HepG2 (cell line): Measurements from ENCODE around the gene RPL6. TPM values are rescaled to one million over a fixed set of nuclear protein-coding genes. Genes with fewer than 3 reads are reported as not detected.

Experiments
- GTF2F1 ChIP-seq: fragments of 150-350 bp; IDR thresholded peaks from 2 replicates; pipeline ENCODE4 v1.6.1; 2014; ENCODE audit warnings: low read length
- MEIS2 ChIP-seq: sonication (generic); formaldehyde crosslinking; IDR thresholded peaks from 2 replicates; pipeline ENCODE4 v1.9.0; 2021; ENCODE audit warnings: mild to moderate bottlenecking, missing genetic modification reagents
- RCOR2 ChIP-seq: IDR thresholded peaks from 2 replicates; pipeline ENCODE4 v1.6.1; 2016; ENCODE audit warnings: missing biosample characterization, missing genetic modification reagents
- ZNF546 ChIP-seq: sonication (generic); formaldehyde crosslinking; conservative IDR thresholded peaks from 2 replicates; pipeline ENCODE4 v1.8.1; 2023; ENCODE audit warnings: mild to moderate bottlenecking, missing genetic modification reagents
- ZNF614 ChIP-seq: IDR thresholded peaks from 2 replicates; pipeline ENCODE4 v1.6.1; 2018; ENCODE audit warnings: missing biosample characterization, missing genetic modification reagents, inconsistent platforms, borderline replicate concordance
- polyA plus RNA-seq, 8 experiments: library from polyadenylated mRNA; depleted of rRNA in 3 of 8; stranded (reverse) in 7 of 8; unstranded in 1 of 8; fragments of >200 nt; fragmentation: Illumina TruSeq in 4 of 8; extraction: Trizol in 4 of 8; gene quantifications; 2 replicates each; pipeline versions ENCODE4 v1.2.1 to v1.2.3, GENCODE V29; 2011 to 2016; ENCODE audit warnings: low read depth in 4 of 8, missing spikeins in 1 of 8, mixed read lengths in 1 of 8; ENCODE audit not compliant: insufficient read depth in 1 of 8
- total RNA-seq, 5 experiments: library from RNA; depleted of rRNA; stranded (reverse); fragments of >200 nt; fragmentation: Illumina TruSeq; extraction: Trizol; gene quantifications; 2 replicates each; pipeline ENCODE4 v1.2.3, GENCODE V29; 2016; ENCODE audit warnings: low read depth in 1 of 5
- TF ChIP-seq, protein P1 (sequence below): sonication (generic); formaldehyde crosslinking; conservative IDR thresholded peaks from 2 replicates; pipeline ENCODE4 v1.4.0; 2020; ENCODE audit warnings: missing genetic modification reagents
- TF ChIP-seq, protein P2 (sequence below): sonication (generic); formaldehyde crosslinking; IDR thresholded peaks from 2 replicates; pipeline ENCODE4 v1.4.0; 2020; ENCODE audit warnings: missing genetic modification reagents
- TF ChIP-seq, protein P3 (sequence below): sonication (generic); formaldehyde crosslinking; IDR thresholded peaks from 2 replicates; pipeline ENCODE4 v1.4.0; 2020; ENCODE audit warnings: low read depth, mild to moderate bottlenecking, missing genetic modification reagents
- TF ChIP-seq, protein P4 (sequence below): sonication (generic); formaldehyde crosslinking; IDR thresholded peaks from 2 replicates; pipeline ENCODE4 v1.4.0; 2020; ENCODE audit warnings: missing genetic modification reagents
- TF ChIP-seq, protein P5 (sequence below): sonication (generic); formaldehyde crosslinking; IDR thresholded peaks from 2 replicates; pipeline ENCODE4 v1.5.1; 2020; ENCODE audit warnings: mild to moderate bottlenecking, missing genetic modification reagents, moderate library complexity

The RPL6 gene
- total and polyA plus RNA-seq, 2 of the 13 experiments (the other 11 are each of a cell fraction or from before 2014, with no cell fraction given) = 1,551 to 1,719 TPM

DNA sequence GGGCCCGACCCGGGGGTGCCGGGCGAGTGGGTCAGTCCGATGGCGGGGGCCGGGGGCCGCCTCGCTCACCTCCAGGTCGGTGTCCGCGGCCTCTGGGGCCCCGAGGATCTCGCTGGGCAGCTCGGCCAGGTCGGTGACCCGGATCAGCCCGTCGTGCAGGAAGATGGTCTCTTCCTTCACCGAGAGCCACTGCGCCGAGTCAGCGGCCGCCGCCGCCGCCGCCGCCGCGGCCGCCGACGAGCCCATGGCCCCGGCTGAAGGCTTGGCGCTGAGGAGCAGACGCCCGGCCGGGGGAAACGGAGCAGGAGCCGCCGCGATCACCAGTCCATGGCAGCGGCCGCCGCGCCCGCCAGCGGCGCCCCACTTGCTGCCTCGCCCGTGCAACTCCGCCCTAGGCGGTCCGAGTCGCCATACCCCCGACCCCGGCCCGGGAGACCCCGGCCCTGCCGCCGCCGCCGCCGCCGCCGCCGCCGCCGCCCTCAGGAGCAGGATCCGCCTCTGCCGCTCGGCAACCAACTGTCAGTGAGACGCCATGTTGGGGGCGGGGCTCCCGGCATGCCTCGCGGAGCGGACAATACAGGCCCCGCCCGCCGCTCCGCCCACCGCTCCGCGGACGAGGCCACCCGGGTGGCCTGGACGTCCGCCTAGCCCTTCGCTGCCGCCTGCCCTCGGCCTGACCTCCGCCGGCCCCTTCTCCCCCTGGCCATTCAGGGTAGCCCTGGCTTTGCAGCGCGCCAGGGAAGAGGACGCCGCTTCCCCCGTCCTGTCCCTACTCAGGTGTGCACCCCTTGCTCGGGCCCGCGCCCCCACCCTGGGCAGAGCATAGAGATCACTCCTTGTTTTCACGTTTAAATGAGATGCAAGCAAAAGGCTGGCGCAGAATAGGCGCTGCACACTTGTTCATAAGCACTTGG lies 27.3 kb downstream of the RPL6 start, which contains the start of gene HECTD4 (continued):
- TF ChIP-seq, protein P1, sequence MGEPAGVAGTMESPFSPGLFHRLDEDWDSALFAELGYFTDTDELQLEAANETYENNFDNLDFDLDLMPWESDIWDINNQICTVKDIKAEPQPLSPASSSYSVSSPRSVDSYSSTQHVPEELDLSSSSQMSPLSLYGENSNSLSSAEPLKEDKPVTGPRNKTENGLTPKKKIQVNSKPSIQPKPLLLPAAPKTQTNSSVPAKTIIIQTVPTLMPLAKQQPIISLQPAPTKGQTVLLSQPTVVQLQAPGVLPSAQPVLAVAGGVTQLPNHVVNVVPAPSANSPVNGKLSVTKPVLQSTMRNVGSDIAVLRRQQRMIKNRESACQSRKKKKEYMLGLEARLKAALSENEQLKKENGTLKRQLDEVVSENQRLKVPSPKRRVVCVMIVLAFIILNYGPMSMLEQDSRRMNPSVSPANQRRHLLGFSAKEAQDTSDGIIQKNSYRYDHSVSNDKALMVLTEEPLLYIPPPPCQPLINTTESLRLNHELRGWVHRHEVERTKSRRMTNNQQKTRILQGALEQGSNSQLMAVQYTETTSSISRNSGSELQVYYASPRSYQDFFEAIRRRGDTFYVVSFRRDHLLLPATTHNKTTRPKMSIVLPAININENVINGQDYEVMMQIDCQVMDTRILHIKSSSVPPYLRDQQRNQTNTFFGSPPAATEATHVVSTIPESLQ = no peak
- TF ChIP-seq ZNF614 (CRISPR knock-in tag) = 0 out of 2 replicates have a peak, but pooled peaks have one; percentile 67
- no peak for TF ChIP-seq GTF2F1
- TF ChIP-seq, protein P2, sequence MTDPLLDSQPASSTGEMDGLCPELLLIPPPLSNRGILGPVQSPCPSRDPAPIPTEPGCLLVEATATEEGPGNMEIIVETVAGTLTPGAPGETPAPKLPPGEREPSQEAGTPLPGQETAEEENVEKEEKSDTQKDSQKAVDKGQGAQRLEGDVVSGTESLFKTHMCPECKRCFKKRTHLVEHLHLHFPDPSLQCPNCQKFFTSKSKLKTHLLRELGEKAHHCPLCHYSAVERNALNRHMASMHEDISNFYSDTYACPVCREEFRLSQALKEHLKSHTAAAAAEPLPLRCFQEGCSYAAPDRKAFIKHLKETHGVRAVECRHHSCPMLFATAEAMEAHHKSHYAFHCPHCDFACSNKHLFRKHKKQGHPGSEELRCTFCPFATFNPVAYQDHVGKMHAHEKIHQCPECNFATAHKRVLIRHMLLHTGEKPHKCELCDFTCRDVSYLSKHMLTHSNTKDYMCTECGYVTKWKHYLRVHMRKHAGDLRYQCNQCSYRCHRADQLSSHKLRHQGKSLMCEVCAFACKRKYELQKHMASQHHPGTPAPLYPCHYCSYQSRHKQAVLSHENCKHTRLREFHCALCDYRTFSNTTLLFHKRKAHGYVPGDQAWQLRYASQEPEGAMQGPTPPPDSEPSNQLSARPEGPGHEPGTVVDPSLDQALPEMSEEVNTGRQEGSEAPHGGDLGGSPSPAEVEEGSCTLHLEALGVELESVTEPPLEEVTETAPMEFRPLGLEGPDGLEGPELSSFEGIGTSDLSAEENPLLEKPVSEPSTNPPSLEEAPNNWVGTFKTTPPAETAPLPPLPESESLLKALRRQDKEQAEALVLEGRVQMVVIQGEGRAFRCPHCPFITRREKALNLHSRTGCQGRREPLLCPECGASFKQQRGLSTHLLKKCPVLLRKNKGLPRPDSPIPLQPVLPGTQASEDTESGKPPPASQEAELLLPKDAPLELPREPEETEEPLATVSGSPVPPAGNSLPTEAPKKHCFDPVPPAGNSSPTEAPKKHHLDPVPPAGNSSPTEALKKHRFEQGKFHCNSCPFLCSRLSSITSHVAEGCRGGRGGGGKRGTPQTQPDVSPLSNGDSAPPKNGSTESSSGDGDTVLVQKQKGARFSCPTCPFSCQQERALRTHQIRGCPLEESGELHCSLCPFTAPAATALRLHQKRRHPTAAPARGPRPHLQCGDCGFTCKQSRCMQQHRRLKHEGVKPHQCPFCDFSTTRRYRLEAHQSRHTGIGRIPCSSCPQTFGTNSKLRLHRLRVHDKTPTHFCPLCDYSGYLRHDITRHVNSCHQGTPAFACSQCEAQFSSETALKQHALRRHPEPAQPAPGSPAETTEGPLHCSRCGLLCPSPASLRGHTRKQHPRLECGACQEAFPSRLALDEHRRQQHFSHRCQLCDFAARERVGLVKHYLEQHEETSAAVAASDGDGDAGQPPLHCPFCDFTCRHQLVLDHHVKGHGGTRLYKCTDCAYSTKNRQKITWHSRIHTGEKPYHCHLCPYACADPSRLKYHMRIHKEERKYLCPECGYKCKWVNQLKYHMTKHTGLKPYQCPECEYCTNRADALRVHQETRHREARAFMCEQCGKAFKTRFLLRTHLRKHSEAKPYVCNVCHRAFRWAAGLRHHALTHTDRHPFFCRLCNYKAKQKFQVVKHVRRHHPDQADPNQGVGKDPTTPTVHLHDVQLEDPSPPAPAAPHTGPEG = no peak
- TF ChIP-seq, protein P3, sequence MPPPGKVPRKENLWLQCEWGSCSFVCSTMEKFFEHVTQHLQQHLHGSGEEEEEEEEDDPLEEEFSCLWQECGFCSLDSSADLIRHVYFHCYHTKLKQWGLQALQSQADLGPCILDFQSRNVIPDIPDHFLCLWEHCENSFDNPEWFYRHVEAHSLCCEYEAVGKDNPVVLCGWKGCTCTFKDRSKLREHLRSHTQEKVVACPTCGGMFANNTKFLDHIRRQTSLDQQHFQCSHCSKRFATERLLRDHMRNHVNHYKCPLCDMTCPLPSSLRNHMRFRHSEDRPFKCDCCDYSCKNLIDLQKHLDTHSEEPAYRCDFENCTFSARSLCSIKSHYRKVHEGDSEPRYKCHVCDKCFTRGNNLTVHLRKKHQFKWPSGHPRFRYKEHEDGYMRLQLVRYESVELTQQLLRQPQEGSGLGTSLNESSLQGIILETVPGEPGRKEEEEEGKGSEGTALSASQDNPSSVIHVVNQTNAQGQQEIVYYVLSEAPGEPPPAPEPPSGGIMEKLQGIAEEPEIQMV = peak; percentile 97
- TF ChIP-seq ZNF546 = 0 out of 2 replicates have a peak, but pooled peaks have one; percentile 70
- TF ChIP-seq, protein P4, sequence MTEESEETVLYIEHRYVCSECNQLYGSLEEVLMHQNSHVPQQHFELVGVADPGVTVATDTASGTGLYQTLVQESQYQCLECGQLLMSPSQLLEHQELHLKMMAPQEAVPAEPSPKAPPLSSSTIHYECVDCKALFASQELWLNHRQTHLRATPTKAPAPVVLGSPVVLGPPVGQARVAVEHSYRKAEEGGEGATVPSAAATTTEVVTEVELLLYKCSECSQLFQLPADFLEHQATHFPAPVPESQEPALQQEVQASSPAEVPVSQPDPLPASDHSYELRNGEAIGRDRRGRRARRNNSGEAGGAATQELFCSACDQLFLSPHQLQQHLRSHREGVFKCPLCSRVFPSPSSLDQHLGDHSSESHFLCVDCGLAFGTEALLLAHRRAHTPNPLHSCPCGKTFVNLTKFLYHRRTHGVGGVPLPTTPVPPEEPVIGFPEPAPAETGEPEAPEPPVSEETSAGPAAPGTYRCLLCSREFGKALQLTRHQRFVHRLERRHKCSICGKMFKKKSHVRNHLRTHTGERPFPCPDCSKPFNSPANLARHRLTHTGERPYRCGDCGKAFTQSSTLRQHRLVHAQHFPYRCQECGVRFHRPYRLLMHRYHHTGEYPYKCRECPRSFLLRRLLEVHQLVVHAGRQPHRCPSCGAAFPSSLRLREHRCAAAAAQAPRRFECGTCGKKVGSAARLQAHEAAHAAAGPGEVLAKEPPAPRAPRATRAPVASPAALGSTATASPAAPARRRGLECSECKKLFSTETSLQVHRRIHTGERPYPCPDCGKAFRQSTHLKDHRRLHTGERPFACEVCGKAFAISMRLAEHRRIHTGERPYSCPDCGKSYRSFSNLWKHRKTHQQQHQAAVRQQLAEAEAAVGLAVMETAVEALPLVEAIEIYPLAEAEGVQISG (CRISPR knock-in tag) = peak; percentile 62; the same call in 1 of the 2 replicates
- 0 out of 2 replicates have a peak, but pooled peaks have one; percentile 51 for TF ChIP-seq RCOR2 (CRISPR knock-in tag)
- TF ChIP-seq MEIS2 = 0 out of 2 replicates have a peak, but pooled peaks have one; percentile 53
- TF ChIP-seq, protein P5, sequence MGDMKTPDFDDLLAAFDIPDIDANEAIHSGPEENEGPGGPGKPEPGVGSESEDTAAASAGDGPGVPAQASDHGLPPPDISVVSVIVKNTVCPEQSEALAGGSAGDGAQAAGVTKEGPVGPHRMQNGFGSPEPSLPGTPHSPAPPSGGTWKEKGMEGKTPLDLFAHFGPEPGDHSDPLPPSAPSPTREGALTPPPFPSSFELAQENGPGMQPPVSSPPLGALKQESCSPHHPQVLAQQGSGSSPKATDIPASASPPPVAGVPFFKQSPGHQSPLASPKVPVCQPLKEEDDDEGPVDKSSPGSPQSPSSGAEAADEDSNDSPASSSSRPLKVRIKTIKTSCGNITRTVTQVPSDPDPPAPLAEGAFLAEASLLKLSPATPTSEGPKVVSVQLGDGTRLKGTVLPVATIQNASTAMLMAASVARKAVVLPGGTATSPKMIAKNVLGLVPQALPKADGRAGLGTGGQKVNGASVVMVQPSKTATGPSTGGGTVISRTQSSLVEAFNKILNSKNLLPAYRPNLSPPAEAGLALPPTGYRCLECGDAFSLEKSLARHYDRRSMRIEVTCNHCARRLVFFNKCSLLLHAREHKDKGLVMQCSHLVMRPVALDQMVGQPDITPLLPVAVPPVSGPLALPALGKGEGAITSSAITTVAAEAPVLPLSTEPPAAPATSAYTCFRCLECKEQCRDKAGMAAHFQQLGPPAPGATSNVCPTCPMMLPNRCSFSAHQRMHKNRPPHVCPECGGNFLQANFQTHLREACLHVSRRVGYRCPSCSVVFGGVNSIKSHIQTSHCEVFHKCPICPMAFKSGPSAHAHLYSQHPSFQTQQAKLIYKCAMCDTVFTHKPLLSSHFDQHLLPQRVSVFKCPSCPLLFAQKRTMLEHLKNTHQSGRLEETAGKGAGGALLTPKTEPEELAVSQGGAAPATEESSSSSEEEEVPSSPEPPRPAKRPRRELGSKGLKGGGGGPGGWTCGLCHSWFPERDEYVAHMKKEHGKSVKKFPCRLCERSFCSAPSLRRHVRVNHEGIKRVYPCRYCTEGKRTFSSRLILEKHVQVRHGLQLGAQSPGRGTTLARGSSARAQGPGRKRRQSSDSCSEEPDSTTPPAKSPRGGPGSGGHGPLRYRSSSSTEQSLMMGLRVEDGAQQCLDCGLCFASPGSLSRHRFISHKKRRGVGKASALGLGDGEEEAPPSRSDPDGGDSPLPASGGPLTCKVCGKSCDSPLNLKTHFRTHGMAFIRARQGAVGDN (CRISPR knock-in tag) = peak; percentile 88
